Neural crest cell (in vitro differentiated cells): Measurements from ENCODE around the gene IRAK1. TPM values are rescaled to one million over a fixed set of nuclear protein-coding genes. Genes with fewer than 3 reads are reported as not detected.
A peak's percentile ranks its signal among the peaks of the same experiment; 100 is the strongest.

Experiments used
- DNase-seq: peaks from one replicate; pipeline ENCODE4 v3.0.0; 2021; ENCODE audit warnings: low read depth, mixed read lengths, low spot score
- H3K27ac Mint-ChIP-seq: one replicate; pipeline ENCODE4 v1.8.0; 2021; ENCODE audit warnings: mild to moderate bottlenecking, mixed read lengths; ENCODE audit not compliant: unreplicated experiment
- H3K27me3 Mint-ChIP-seq: 2 replicates; pipeline ENCODE4 v1.8.0; 2021; ENCODE audit warnings: low read depth, mild to moderate bottlenecking, mixed read lengths
- H3K36me3 Mint-ChIP-seq: 2 replicates; pipeline ENCODE4 v1.8.0; 2021; ENCODE audit warnings: low read depth, mild to moderate bottlenecking, mixed read lengths
- H3K4me1 Mint-ChIP-seq: 2 replicates; pipeline ENCODE4 v1.8.0; 2021; ENCODE audit warnings: mixed read lengths
- H3K4me3 Mint-ChIP-seq: one replicate; pipeline ENCODE4 v1.8.0; 2021; ENCODE audit warnings: mild to moderate bottlenecking, mixed read lengths
- H3K9me3 Mint-ChIP-seq: 2 replicates; pipeline ENCODE4 v1.8.0; 2021; ENCODE audit warnings: mixed read lengths
- CTCF ChIP-seq: fragments of 200-600 bp; sonication (generic); conservative IDR thresholded peaks from 2 replicates; pipeline ENCODE4 v1.5.0; 2021; ENCODE audit warnings: antibody characterized with exemption, mild to moderate bottlenecking
- total RNA-seq: library from RNA; stranded (reverse); gene quantifications from 2 replicates; pipeline ENCODE4 v1.2.1, GENCODE V29; 2021

IRAK1 gene
- total RNA-seq, 1 donor from 2014 or later = 127 TPM

DNA sequence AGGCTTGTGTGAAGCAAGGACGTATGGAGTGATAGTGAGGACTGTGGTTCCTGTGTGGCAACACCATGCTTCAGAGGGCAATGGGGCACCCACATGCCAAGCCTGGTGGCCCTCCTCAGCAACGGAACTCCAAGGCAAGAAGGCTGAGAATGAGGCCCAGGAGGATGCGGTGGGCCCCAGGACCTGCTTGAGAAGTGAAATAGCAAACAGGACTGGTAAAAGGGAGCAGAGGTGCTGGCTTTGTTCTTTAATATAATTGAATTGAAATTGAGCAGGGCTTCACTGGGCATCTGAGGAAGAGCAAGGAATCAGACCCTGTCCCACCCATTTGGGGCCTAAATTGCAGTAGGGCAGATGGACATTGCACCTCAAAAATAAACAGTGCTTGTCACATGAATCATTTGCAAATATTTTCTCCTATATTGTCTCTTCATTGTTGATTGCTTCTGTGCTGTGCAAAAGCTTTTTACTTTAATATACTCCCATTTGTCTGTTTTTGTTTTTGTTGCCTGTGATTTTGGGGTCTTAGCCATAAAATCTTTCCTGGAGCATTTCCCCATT, 44.9 kb downstream of the IRAK1 start:
- no peak for DNase-seq
- Mint-ChIP-seq H3K9me3 (no peaks in the 10 kb centered on the region), H3K4me3 (peak overlapping the region; percentile 92), H3K27me3 (no peaks in the 10 kb centered on the region), H3K4me1 (peaks cover 24% of the 10 kb centered on the region), H3K36me3 (peaks cover 2% of the 10 kb centered on the region), H3K27ac (no peak overlapping the region)
- TF ChIP-seq CTCF = no peak

GRCh38 chrX:153974003-153974725, 45.5 kb downstream of the IRAK1 start:
- no peak for DNase-seq
- Mint-ChIP-seq H3K4me1 (peaks cover 28% of the 10 kb centered on the region), H3K4me3 (peak overlapping the region; percentile 92), H3K36me3 (peaks cover 2% of the 10 kb centered on the region), H3K27me3 (no peaks in the 10 kb centered on the region), H3K9me3 (no peaks in the 10 kb centered on the region), H3K27ac (peak overlapping the region; percentile 98)
- no peak for TF ChIP-seq CTCF

DNA sequence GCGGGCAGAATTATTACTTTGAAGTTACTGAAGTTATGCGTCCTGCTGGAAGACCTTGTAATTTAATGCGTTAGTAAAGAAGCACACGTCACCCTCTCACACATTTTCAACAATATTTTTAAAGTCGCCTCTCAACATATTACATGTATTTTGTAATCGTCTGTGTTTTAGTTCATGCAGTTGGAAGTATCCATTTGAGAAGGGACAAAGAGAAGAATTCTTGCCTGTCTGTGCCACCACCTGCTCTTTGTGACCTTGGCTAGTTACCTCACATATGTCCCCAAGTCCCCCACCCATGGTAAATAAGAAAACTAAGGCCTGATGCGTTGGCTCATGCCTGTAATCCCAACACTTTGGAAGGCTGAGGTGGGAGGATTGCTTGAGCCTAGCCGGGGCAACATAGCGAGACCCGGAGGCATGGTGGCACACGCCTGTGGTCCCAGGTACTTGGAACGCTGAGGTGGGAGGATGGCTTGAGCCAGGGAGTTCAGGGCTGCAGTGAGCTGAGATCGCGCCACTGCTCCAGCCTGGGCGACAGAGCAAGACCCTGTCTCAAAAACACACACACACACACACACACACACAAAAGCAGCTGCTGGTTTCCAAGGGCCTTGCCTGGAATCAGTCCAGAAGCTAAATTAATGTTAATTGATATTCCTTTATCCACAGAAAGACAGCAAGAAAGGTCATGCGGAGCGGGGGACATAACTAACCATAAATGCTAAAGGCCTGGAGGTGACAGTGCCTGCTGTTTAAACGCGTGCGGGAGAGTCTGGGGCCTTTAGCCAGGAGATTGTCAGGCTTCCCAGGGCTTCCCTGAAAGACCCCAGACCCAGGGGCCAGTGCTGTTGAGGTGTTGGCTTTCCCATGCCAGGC, 46.3 kb downstream of the IRAK1 start:
- Mint-ChIP-seq H3K4me1 (peaks cover 33% of the 10 kb centered on the region), H3K4me3 (peak overlapping the region; percentile 92), H3K27me3 (no peaks in the 10 kb centered on the region), H3K9me3 (no peaks in the 10 kb centered on the region), H3K36me3 (peaks cover 2% of the 10 kb centered on the region), H3K27ac (peak overlapping the region; percentile 98)
- no peak for TF ChIP-seq CTCF
- DNase-seq = no peak

GRCh38 chrX:153972368-153973126, 47.2 kb downstream of the IRAK1 start, which contains the start of gene TMEM187:
Gene TMEM187 (plus strand): TSS chrX:153972754. CDS start chrX:153982063, 9,309 bp downstream.
- no peaks in the 10 kb centered on the region for H3K27me3 Mint-ChIP-seq
- no peak for TF ChIP-seq CTCF
- peaks cover 6% of the 10 kb centered on the region for H3K36me3 Mint-ChIP-seq
- peak within 1 kb of the TSS; percentile 98 for H3K4me3 Mint-ChIP-seq
- H3K9me3 Mint-ChIP-seq = no peaks in the 10 kb centered on the region
- H3K27ac Mint-ChIP-seq = peak within 1 kb of the TSS; percentile 100
- DNase-seq = peak; percentile 88
- peaks cover 41% of the 10 kb centered on the region for H3K4me1 Mint-ChIP-seq
